Gastroesophageal sphincter (tissue), 3 donors: Measurements from ENCODE around the gene ARHGEF7.

Source experiments
- EP300 ChIP-seq: sonication (generic); formaldehyde crosslinking; IDR thresholded peaks from one replicate; pipeline ENCODE4 v1.6.1; 2017; ENCODE audit warnings: antibody characterized with exemption, mild to moderate bottlenecking
- POLR2A ChIP-seq, 2 donors: fragments of 450-650 bp; IDR thresholded peaks; one replicate each; pipeline ENCODE4 v1.6.1; 2017; ENCODE audit warnings: antibody characterized with exemption in 2 of 2, mild to moderate bottlenecking in 2 of 2, moderate library complexity in 1 of 2
- POLR2AphosphoS5 ChIP-seq: sonication (generic); formaldehyde crosslinking; IDR thresholded peaks from one replicate; pipeline ENCODE4 v1.6.1; 2017; ENCODE audit warnings: antibody characterized with exemption
- TF ChIP-seq, protein P1 (sequence below), 4 experiments: fragments of 200-600 bp in 2 of 4; fragments of 450-650 bp in 2 of 4; sonication (generic) in 1 of 4; IDR thresholded peaks; one replicate each; pipeline ENCODE4 v1.5.1; 2017 to 2019; ENCODE audit warnings: antibody characterized with exemption in 4 of 4, mild to moderate bottlenecking in 2 of 4, moderate library complexity in 2 of 4

DNA sequence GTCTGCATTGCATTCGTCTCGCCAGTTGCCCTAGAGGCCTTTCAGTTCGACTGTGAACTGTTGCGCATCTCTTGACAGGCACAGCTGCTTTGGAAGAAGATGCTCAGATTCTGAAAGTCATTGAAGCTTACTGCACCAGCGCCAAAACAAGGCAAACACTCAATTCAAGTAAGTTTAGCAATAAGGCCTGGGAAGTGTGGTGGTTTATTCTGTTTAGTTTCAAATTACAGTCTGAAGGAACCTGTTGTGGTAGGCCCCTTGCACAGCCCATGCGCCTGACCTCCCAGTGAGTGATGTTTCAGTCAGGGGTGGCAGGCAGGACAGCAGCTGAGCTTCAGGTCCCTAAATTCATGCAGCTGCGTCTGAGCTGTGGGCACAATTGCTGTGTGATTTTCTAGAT, 173.2 kb downstream of the ARHGEF7 start:
- TF ChIP-seq, protein P1, sequence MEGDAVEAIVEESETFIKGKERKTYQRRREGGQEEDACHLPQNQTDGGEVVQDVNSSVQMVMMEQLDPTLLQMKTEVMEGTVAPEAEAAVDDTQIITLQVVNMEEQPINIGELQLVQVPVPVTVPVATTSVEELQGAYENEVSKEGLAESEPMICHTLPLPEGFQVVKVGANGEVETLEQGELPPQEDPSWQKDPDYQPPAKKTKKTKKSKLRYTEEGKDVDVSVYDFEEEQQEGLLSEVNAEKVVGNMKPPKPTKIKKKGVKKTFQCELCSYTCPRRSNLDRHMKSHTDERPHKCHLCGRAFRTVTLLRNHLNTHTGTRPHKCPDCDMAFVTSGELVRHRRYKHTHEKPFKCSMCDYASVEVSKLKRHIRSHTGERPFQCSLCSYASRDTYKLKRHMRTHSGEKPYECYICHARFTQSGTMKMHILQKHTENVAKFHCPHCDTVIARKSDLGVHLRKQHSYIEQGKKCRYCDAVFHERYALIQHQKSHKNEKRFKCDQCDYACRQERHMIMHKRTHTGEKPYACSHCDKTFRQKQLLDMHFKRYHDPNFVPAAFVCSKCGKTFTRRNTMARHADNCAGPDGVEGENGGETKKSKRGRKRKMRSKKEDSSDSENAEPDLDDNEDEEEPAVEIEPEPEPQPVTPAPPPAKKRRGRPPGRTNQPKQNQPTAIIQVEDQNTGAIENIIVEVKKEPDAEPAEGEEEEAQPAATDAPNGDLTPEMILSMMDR (IDR thresholded peaks at IDR 0.05), result no peak
- TF ChIP-seq EP300 (no peak), POLR2A (IDR thresholded peaks at IDR 0.05) (no peak), POLR2AphosphoS5 (no peak)
